DLD1 (cell line): Measurements from ENCODE around the gene KANSL3.

ENCODE experiments used
- in situ Hi-C: cut with HindIII; loops from 2 replicates; pipeline ENCODE4 v1.10.0; 2017; ENCODE audit warnings: low sequenced_read_pairs

Gene KANSL3

GRCh38 chr2:96608469-96609455, 29.4 kb downstream of the KANSL3 start:
- in situ Hi-C loops: no loop called here

- in situ Hi-C loops: no loop called here
These were observed 34.0 kb downstream of the KANSL3 start for GRCh38 chr2:96604104-96604503.

GRCh38 chr2:96602330-96602823, 35.7 kb downstream of the KANSL3 start:
- in situ Hi-C loops: no loop called here

DNA sequence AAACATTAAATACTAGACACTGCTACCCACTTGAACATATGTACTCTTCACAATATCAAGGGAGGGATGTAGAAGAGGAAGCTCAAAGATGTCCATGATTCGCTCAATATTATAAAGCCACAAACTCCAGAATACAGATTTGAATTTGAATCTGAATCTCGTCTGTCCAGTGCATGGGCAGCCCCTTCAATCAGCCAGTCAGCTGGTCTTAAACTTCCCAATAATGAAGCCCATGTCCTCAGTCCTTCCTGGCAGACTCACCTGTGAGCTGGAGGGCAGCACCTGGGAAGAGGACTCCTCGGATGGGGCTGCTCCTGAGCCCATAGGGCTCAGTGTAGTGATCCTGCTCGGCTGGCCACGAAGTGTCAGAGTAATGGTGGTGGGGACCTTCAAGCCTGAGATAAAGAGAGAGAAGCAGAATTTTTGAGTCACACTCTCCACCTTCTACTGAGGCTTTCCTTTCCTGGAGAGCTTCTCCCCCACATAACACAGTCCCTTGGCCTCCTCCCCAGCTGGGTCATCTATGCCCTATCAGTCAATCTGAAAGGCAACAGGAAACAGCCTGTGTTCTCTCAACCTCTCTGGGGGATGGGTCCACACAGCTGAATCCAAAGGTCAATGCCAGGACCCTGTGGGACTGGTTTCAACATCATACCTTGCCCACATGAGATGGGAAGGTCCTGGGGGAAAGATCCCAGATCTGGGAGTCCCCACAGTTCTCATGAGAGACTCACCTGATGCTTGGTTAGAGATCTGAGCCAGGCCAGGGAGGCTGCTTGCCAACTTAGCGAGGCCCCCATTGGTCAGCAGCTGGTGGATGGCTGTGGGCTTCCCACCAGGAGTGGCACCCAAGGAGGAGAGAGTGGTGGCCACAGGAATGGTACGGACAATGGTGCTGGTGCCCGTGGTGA, 36.5 kb downstream of the KANSL3 start:
- in situ Hi-C loops: no loop called here

DNA sequence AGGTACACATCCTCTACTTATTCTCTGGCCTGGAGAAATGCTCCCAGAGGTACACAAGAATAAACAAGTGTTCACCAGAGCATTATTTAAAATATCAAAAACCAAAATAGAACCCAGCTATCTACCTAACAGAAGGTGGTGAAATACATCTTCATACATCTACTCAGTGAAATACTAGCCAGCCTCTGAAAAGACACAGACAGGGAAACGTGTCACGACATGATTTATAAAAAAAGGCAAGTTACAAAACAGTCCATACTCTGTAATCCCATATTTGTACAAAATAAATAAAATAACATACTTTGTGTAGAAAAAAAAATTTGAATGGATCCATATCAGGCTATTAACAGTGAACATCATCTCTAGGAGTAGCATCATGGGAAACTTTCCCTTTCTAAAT, 38.2 kb downstream of the KANSL3 start:
- in situ Hi-C loops: loop anchor here (10.0 kb wide), 1 partner anchor 215 kb away; the partner anchor contains the start of gene CNNM3

- in situ Hi-C loops: loop anchor here (10.0 kb wide), 1 partner anchor 218 kb away; the partner anchor contains the start of gene CNNM3
These were observed 41.5 kb downstream of the KANSL3 start for GRCh38 chr2:96596596-96596995.

- in situ Hi-C loops: loop anchor here (10.0 kb wide), 1 partner anchor 220 kb away; the partner anchor contains the start of gene CNNM3
These were observed 43.4 kb downstream of the KANSL3 start for GRCh38 chr2:96594691-96595152.

- in situ Hi-C loops: loop anchor here (10.0 kb wide), 1 partner anchor 221 kb away; the partner anchor contains the start of gene CNNM3
These were observed 43.8 kb downstream of the KANSL3 start for GRCh38 chr2:96594282-96594681.

GRCh38 chr2:96591494-96591893, 46.6 kb downstream of the KANSL3 start:
- in situ Hi-C loops: loop anchor here (10.0 kb wide), 1 partner anchor 223 kb away; the partner anchor contains the start of gene CNNM3

DNA sequence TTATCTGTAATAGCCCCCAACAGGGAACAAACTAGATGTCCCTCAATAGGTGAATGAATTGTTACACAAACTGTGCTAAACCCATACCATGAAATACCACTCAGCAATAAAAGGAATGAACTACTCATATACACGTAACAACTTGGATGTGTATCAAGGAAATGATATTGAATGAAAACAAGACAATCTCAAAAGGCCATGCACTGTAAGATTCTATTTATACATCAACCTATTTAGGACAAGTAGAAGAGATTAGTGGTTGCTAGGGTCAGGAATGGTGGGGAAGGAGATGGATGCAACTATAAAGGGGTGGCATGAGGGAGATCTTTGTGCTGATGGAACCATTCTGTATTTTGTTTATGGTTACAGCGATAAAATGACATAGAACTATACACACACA, 47.1 kb downstream of the KANSL3 start:
- in situ Hi-C loops: loop anchor here (10.0 kb wide), 1 partner anchor 224 kb away; the partner anchor contains the start of gene CNNM3

GRCh38 chr2:96587843-96588242, 50.3 kb downstream of the KANSL3 start:
- in situ Hi-C loops: no loop called here

GRCh38 chr2:96584017-96584416, 54.1 kb downstream of the KANSL3 start:
- in situ Hi-C loops: no loop called here

- in situ Hi-C loops: no loop called here
These were observed 57.3 kb downstream of the KANSL3 start for GRCh38 chr2:96580771-96581170.

DNA sequence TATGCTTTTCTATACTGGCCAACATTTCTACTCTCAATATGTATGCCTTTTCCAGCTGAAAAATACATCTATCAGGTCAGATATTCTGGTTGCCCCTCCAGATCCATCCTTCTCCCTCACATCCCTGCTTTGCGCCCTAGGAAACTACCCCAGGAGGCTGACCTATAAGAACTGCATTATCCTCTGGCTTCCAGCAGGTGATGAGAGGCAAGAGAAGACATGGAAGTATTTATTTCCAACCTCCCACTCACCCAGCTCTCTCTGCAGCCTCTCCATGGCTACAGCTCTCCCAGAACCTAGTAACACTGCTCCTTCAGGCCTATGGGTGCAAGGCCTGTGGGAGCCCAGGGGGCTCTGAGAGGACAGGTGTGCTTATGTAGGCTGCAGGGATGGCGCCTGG, 58.7 kb downstream of the KANSL3 start:
- in situ Hi-C loops: no loop called here

GRCh38 chr2:96578731-96579130, 59.4 kb downstream of the KANSL3 start:
- in situ Hi-C loops: no loop called here

DNA sequence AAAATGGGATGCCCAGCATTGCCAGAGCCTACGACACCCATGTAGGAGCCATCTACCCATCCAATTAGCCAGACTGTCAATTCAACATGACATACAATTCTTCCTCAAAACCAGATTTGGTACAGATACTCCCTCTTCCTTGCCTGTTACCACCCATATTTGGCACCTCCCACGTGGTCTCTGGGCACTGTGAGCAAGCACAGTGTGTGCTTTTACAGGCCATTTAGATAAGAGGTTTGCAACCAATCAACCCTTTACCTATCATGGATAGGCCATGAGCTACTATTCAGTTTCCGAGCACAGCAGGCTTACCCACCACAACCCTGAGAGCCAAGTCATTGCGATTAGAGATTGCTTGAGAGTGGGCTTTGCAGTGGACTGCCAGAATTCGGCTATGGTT, 60.6 kb downstream of the KANSL3 start:
- in situ Hi-C loops: no loop called here

DNA sequence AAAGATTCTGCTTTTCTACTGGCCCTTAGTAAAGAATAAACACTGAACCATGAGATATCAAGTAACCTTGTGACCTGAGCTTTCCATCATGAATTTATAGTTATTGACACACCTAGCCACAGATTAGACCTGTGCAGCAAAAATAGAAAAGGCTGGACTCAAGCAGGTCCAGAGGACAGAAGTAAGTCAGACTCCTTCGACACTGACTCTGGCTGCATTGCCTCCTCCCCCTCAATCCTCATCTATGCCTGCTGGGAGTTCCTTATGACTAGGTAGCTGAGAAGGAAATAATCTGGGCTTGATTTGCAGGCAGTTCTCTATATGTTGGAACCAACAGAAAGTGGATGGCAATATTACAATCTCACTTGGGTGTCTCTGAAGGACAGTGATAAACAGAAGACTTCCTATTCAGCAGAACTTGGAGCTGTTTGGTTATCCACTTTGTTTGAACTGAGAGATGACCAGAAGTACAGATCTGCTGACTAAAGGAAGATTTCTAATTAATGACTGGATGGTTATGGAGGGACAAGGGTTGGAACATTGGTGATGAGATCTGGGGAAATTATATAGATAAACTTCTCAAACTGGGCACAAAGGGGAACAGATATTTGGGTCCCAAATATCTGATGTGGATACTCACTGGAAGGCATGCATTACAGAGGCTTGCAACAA, 62.2 kb downstream of the KANSL3 start:
- in situ Hi-C loops: no loop called here

DNA sequence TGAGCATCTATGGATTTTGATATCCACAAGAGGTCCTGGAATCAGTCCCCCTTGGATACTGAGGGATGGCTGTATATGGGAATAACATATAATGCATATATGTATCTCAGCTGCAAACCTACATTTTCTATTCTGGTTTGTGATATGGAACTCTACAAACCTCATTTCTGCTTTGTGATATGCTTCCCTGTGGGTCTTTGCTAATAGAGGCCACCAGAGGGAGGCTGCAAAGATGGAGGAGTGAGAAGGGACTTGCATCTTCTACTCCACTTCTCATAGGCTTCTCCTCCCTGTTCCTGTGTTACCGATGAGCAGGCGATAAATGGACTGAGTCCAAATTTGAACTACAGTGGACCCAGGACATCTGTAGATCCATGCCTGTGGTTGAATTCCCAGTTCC, 63.7 kb downstream of the KANSL3 start:
- in situ Hi-C loops: no loop called here

GRCh38 chr2:96568094-96568493, 70.0 kb downstream of the KANSL3 start:
- in situ Hi-C loops: no loop called here

DNA sequence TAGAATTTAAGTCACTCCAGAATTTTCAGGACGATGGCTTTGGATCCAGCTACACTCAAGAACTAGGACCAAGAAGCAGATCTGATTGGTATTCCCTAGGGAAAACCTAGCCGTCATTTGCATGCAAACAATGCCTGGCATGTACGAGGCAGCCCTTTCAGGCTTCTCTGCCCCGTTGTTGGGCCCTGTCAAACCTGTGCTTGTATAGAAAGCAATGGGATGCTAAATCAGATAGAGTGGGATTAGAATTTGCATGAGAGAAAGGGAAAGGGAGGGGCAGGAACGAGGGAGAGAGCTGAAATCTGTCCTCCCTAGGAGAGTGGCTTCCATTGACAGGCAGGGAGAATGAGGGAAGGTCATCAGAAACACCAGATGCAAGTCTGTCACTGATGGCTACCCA, 73.0 kb downstream of the KANSL3 start:
- in situ Hi-C loops: no loop called here
